HUDEP-2 (cell line): Measurements from ENCODE around the gene DYNLL1.

Experiments used
- DNase-seq, 76 experiments: peaks; one replicate each; lab custom pipeline; 2025; ENCODE audit not compliant: unreplicated experiment in 76 of 76; lab: John Stamatoyannopoulos, UW

Gene DYNLL1

DNA sequence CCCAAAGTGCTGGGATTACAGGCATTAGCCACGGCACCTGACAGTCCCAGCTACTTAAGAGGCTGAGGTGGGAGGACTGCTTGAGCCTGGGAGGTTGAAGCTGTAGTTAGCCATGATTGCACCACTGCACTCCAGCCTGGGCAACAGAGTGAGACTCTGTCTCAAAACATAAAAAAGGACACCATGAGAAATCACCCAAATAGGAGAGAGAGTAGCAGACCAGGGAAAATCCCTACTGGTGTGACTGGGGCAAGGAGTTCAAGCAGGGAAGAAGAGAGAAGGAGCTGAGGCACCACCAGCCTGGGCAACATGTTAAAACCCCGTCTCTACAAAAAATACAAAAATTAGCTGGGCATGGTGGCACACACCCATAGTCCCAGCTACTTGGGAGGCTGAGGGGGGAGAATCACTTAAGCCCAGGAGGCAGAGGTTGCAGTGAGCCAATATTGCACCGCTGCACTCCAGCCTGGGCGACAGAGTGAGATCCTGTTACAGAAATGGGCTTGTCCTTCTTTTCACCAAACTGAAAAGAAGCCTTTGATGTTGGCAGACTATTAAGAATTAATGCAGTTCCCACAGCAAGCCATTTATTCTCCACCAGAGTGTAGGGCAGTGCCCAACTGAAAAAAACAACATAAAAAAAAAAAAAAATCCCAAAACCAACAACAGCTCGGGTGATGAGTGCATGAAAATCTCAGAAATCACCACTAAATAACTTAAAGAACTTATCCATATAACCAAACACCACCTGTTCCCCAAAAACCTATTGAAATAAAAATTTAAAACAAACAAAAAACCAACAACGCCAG lies 21.9 kb upstream of the DYNLL1 start:
- no peak for DNase-seq

GRCh38 chr12:120474616-120474960 lies 21.3 kb upstream of the DYNLL1 start:
- peak in 2 of 76 experiments; percentile 15 to 19 for DNase-seq

GRCh38 chr12:120475643-120476042 lies 20.3 kb upstream of the DYNLL1 start:
- DNase-seq, result no peak

GRCh38 chr12:120479458-120479857 lies 16.5 kb upstream of the DYNLL1 start:
- peak in 1 of 76 experiments; percentile 9 for DNase-seq

GRCh38 chr12:120480211-120480610 lies 15.7 kb upstream of the DYNLL1 start:
- no peak for DNase-seq

- DNase-seq, result peak in 23 of 76 experiments; percentile 7 to 64 (median 28)
Measured at GRCh38 chr12:120481022-120481767, 14.7 kb upstream of the DYNLL1 start.

DNA sequence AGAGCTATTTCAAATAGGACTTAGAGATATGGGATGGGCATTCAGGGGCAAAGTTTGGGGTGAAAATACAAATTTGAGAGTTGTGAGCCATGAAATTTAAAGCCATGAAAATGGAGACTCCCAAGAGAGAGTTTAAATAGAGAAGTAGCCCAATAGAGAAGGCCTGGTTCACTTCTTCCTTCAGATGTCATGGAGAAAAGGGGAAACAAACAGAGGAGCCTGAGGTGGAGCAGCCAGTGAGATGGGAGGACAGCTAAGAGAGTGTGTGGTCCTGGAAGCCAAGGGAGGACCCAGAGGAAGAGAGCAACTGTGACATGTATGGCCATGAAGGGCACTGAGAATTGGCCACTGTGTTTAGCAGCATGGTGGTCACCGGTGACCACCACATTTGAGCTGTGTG lies 12.3 kb upstream of the DYNLL1 start:
- DNase-seq, result no peak

DNA sequence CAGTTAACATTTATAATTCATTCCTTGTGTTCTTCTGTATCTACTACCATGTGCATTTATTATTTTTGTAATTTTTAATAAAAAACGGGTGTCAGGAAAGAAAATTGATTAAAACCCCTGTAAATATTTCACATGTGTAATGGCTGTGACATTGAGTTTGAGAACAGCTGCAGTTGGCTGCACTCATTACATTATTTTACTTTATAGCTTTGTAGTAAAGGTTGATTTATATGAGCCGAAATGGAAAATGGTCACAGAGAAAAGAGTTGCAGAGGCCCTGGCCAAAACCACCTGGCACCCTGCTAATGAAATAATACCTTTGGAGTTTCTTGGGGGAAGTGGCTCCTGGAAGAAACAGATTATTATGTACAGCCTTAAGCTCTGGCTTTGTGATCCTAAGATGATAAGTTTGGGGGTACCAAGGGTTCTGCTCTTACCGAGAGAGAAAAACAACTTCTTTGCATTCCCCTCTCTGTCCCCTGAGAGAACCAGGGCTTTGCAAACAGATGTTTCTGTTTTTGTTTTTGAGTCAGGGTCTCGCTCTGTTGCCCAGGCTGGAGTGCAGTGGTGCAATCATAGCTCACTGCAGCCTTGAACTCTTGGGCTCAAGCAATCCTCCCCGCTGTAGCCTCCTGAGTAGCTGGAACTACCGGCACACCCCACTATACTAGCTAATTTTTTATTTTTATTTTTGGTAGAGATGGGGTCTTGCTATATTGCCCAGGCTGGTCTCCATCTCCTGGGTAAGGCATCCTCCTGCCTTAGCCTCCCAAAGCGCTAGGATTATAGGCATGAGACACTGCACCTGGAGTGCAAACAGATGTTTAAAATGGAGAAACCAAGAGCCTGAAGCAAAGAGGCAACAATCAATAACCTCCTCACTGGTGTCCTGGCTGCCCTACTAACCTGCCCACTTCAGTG lies 9.7 kb upstream of the DYNLL1 start:
- DNase-seq, result no peak

DNA sequence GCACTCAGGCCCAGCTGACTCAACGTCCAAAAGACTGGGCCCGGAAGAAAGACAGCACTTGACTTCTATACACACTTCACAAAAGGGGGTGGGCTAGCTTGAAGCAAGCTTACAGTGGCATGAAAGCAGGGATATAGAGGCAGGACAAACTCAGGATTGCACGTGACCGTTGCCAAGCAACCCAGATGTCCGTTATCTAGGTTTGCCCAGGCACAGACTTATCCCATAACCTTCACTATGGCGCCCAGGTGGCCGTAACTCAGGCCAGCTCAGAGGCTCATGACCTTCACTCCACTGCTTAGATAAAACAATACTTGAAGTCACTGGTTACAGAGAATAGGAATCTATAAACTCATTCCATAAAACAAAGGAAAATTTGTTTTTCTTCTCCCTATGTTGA lies 8.4 kb upstream of the DYNLL1 start:
- DNase-seq, result peak in 70 of 76 experiments; percentile 26 to 78 (median 56)

GRCh38 chr12:120488057-120488640 lies 7.8 kb upstream of the DYNLL1 start:
- DNase-seq, result peak in 2 of 76 experiments; percentile 8 to 23

GRCh38 chr12:120489018-120489417 lies 6.9 kb upstream of the DYNLL1 start:
- DNase-seq, result no peak

GRCh38 chr12:120490325-120490724 lies 5.6 kb upstream of the DYNLL1 start:
- no peak for DNase-seq

- DNase-seq, result no peak
Measured at GRCh38 chr12:120490833-120491512, 4.9 kb upstream of the DYNLL1 start.

DNA sequence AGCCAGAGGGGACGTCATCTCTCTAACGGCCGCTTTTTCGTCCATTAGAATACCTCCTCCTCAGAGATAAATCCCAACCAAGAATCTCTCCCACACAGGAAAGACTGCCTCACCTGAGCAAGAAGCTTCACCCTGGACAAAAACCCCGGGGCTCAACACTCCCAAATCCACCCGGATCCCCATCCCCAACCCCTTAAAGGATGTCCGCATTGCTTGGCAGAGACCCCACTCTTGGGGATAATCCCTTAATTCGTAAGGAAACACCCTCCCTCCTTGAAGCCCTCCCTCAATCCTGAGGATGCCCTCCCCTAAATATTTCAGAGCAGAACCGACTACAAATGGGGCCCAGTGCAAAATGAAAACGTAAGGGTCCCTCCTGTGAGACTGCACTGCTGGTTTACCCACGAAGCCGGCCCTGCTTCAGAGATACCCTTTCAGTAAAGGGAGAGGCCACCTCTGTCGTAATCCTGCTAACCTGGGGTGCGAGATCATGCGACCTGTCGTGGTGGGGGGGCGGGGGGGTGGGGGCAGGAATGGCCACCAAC lies 655 bp upstream of the DYNLL1 start:
- DNase-seq, result peak in 1 of 76 experiments; percentile 41

- peak in 37 of 76 experiments; percentile 8 to 55 (median 31) for DNase-seq
Measured at GRCh38 chr12:120496413-120497340, 764 bp downstream of the DYNLL1 start.

DNA sequence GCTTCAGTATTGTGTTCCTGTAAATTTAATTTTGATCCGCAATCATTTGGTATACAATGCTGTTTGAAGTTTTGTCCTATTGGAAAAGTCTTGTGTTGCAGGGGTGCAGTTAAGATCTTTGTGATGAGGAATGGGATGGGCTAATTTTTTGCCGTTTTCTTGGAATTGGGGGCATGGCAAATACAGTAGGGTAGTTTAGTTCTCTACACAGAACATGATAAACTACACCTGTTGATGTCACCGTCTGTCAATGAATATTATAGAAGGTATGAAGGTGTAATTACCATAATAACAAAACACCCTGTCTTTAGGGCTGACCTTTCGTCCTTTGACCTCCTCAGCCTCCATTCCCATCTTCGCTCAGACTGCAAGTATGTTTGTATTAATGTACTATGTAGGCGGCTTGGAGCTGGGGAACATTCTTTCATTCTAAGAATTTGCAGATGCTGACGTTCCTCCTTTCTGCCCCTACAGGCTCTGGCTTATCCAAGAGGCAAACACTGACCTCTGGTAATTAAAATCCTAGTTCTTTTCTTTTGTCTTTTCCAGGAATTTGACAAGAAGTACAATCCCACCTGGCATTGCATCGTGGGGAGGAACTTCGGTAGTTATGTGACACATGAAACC lies 1.7 kb downstream of the DYNLL1 start:
- no peak for DNase-seq

GRCh38 chr12:120498870-120499515 lies 3.1 kb downstream of the DYNLL1 start:
- DNase-seq, result peak in 1 of 76 experiments; percentile 7

- no peak for DNase-seq
Measured at GRCh38 chr12:120500581-120500980, 4.7 kb downstream of the DYNLL1 start.
